K562 (cell line): ENCODE measurements around the gene ABHD16A. TPM values are rescaled to one million over a fixed set of nuclear protein-coding genes. Genes with fewer than 3 reads are reported as not detected.
A peak's percentile ranks its signal among the peaks of the same experiment; 100 is the strongest.

Source experiments
- AFF4 ChIP-seq: sonication (generic); formaldehyde crosslinking; IDR thresholded peaks from 2 replicates; pipeline ENCODE4 v1.8.0; 2023; ENCODE audit warnings: mild to moderate bottlenecking, missing genetic modification reagents
- E2F3 ChIP-seq: fragments of 250-450 bp; sonication (Bioruptor Pico); IDR thresholded peaks from 2 replicates; pipeline ENCODE4 v1.4.0; 2020; ENCODE audit warnings: mild to moderate bottlenecking
- MNT ChIP-seq, 2 experiments: fragments of 450-650 bp; conservative IDR thresholded peaks; 2 replicates each; pipeline ENCODE4 v1.6.1; 2017; ENCODE audit warnings: mild to moderate bottlenecking in 2 of 2, moderate library complexity in 2 of 2
- NFIC ChIP-seq: fragments of 450-650 bp; IDR thresholded peaks from 2 replicates; pipeline ENCODE4 v1.6.1; 2017; ENCODE audit warnings: mild to moderate bottlenecking, inconsistent platforms
- PHB ChIP-seq: fragments of 250-450 bp; sonication (Bioruptor Pico); IDR thresholded peaks from 2 replicates; pipeline ENCODE4 v1.5.0; 2021
- PREB ChIP-seq: sonication (generic); formaldehyde crosslinking; IDR thresholded peaks from 2 replicates; pipeline ENCODE4 v1.8.1; 2023; ENCODE audit warnings: mild to moderate bottlenecking, missing genetic modification reagents
- RBM14 ChIP-seq: fragments of 200-400 bp; formaldehyde crosslinking; IDR thresholded peaks from 2 replicates; pipeline ENCODE4 v1.6.1; 2018; ENCODE audit warnings: low read depth, mild to moderate bottlenecking, low read length, moderate library complexity, borderline replicate concordance; ENCODE audit not compliant: insufficient read depth
- RBM15 ChIP-seq: fragments of 200-400 bp; formaldehyde crosslinking; IDR thresholded peaks from 2 replicates; pipeline ENCODE4 v1.6.1; 2018; ENCODE audit warnings: mild to moderate bottlenecking, low read length, moderate library complexity; ENCODE audit not compliant: insufficient read depth
- SP2 ChIP-seq: IDR thresholded peaks from 2 replicates; pipeline ENCODE4 v1.6.1; 2011; ENCODE audit warnings: mild to moderate bottlenecking, low read depth, low read length, moderate library complexity; ENCODE audit not compliant: poor library complexity, severe bottlenecking; ENCODE audit errors: extremely low read depth
- SRF ChIP-seq, 2 experiments: fragments of 250-450, 450-650 bp in 1 of 2; sonication (Bioruptor Pico) in 1 of 2; sonication (generic) in 1 of 2; formaldehyde crosslinking; IDR thresholded peaks; 2 replicates each; pipeline versions ENCODE4 v1.5.0 to v1.5.1; 2020 to 2022; ENCODE audit warnings: mild to moderate bottlenecking in 1 of 2, missing genetic modification reagents in 1 of 2
- TCF3 ChIP-seq: sonication (generic); formaldehyde crosslinking; IDR thresholded peaks from 2 replicates; pipeline ENCODE4 v1.4.0; 2020; ENCODE audit warnings: mild to moderate bottlenecking, missing genetic modification reagents
- TEAD1 ChIP-seq, 2 experiments: fragments of 450-650 bp in 1 of 2; sonication (generic) in 1 of 2; formaldehyde crosslinking; IDR thresholded peaks; 2 replicates each; pipeline versions ENCODE4 v1.4.0 to v1.8.0; 2020 to 2022; ENCODE audit warnings: mild to moderate bottlenecking in 2 of 2, missing genetic modification reagents in 1 of 2
- VEZF1 ChIP-seq: fragments of 200-800 bp; sonication (Bioruptor generic); IDR thresholded peaks from 2 replicates; pipeline ENCODE4 v1.6.1; 2017; ENCODE audit warnings: missing genetic modification characterization, missing compliant biosample characterization
- ZBTB33 ChIP-seq: sonication (generic); formaldehyde crosslinking; IDR thresholded peaks from 2 replicates; pipeline ENCODE4 v1.8.1; 2023; ENCODE audit warnings: mild to moderate bottlenecking, missing genetic modification reagents
- ZNF41 ChIP-seq: fragments of 250-450 bp; sonication (Bioruptor Pico); conservative IDR thresholded peaks from 2 replicates; pipeline ENCODE4 v1.4.0; 2020; ENCODE audit warnings: mild to moderate bottlenecking
- polyA plus RNA-seq, 8 experiments: library from polyadenylated mRNA; depleted of rRNA in 4 of 8; stranded (reverse) in 5 of 8; unstranded in 3 of 8; fragments of >200 nt; fragmentation: Nextera tagmentation in 2 of 8; fragmentation: Illumina TruSeq in 1 of 8; extraction: Ambion mirVana in 2 of 8; extraction: Trizol in 1 of 8; gene quantifications; 2 replicates each; pipeline versions ENCODE4 v1.2.1 to v1.2.3, GENCODE V29; 2011 to 2014; ENCODE audit warnings: inconsistent platforms in 1 of 8, missing spikeins in 1 of 8
- total RNA-seq, 7 experiments: library from RNA; depleted of rRNA in 6 of 7; stranded (reverse); fragments of >200 nt in 6 of 7; fragmentation: Illumina TruSeq in 2 of 7; extraction: Trizol in 2 of 7; gene quantifications; 2 replicates each; pipeline versions ENCODE4 v1.2.1 to v1.2.3, GENCODE V29; 2011 to 2021; ENCODE audit warnings: low replicate concordance in 1 of 7

Gene ABHD16A
- total and polyA plus RNA-seq, 9 of the 15 experiments (the other 6 are each of a cell fraction or from before 2014, with no cell fraction given) = 25.8 to 120 (median 81.6) TPM

- no peak for TF ChIP-seq AFF4 (CRISPR knock-in tag)
- peak; percentile 3; the same call in 1 of the 2 replicates for TF ChIP-seq ZBTB33 (CRISPR knock-in tag)
- no peak for TF ChIP-seq RBM15
- no peak for TF ChIP-seq PREB (CRISPR knock-in tag)
- 0 out of 4 replicates have a peak, but pooled peaks of 1 of the 2 experiments have one; percentile 9 for TF ChIP-seq TEAD1 (CRISPR knock-in tag; IDR thresholded peaks at IDR 0.05)
- TF ChIP-seq SRF (CRISPR knock-in tag; IDR thresholded peaks at IDR 0.05) = no peak
- TF ChIP-seq SP2 = no peak
- peak in 1 of 2 experiments; percentile 21; a peak in 1 of 4 replicates for TF ChIP-seq MNT (conservative IDR thresholded peaks at IDR 0.05)
- no peak for TF ChIP-seq RBM14
- TF ChIP-seq E2F3 = no peak
- TF ChIP-seq ZNF41 (CRISPR knock-in tag) = no peak
- no peak for TF ChIP-seq PHB
- peak; percentile 63 for TF ChIP-seq VEZF1
- TF ChIP-seq TCF3 (CRISPR knock-in tag) = no peak
- TF ChIP-seq NFIC = no peak
Measured at GRCh38 chr6:31680226-31681134, 22.6 kb downstream of the ABHD16A start, which contains the start of gene LY6G5C (continued).
